HepG2 (cell line): Measurements from ENCODE around the gene ANKAR. TPM values are rescaled to one million over a fixed set of nuclear protein-coding genes. Genes with fewer than 3 reads are reported as not detected.

ENCODE experiments used
- BCL6 ChIP-seq: IDR thresholded peaks from 2 replicates; pipeline ENCODE4 v1.6.1; 2016; ENCODE audit warnings: missing genetic modification reagents, missing compliant biosample characterization
- BRD4 ChIP-seq: sonication (generic); formaldehyde crosslinking; IDR thresholded peaks from 2 replicates; pipeline ENCODE4 v1.4.0; 2020; ENCODE audit warnings: missing genetic modification reagents
- CBFB ChIP-seq: sonication (generic); formaldehyde crosslinking; IDR thresholded peaks from 2 replicates; pipeline ENCODE4 v1.4.0; 2020; ENCODE audit warnings: missing genetic modification reagents
- GABPB1 ChIP-seq: IDR thresholded peaks from 2 replicates; pipeline ENCODE4 v1.6.1; 2016; ENCODE audit warnings: mild to moderate bottlenecking, missing genetic modification reagents, moderate library complexity, missing compliant biosample characterization
- KDM3A ChIP-seq: IDR thresholded peaks from 2 replicates; pipeline ENCODE4 v1.6.1; 2018; ENCODE audit warnings: low read depth, missing compliant biosample characterization
- MLLT10 ChIP-seq: sonication (generic); formaldehyde crosslinking; IDR thresholded peaks from 2 replicates; pipeline ENCODE4 v1.4.0; 2020; ENCODE audit warnings: missing genetic modification reagents
- MTA1 ChIP-seq: sonication (generic); formaldehyde crosslinking; IDR thresholded peaks from 2 replicates; pipeline ENCODE4 v1.4.0; 2020; ENCODE audit warnings: missing genetic modification reagents, mild to moderate bottlenecking, borderline replicate concordance
- NCOA1 ChIP-seq: sonication (generic); formaldehyde crosslinking; IDR thresholded peaks from 2 replicates; pipeline ENCODE4 v1.9.0; 2021; ENCODE audit warnings: missing genetic modification reagents
- RCOR2 ChIP-seq: IDR thresholded peaks from 2 replicates; pipeline ENCODE4 v1.6.1; 2016; ENCODE audit warnings: missing biosample characterization, missing genetic modification reagents
- SIN3A ChIP-seq: IDR thresholded peaks from 2 replicates; pipeline ENCODE4 v1.6.1; 2011; ENCODE audit warnings: low read depth, mild to moderate bottlenecking, control low read depth, low read length, borderline replicate concordance
- YY1 ChIP-seq: IDR thresholded peaks from 2 replicates; pipeline ENCODE4 v1.6.1; 2011; ENCODE audit warnings: low read length, low read depth, moderate library complexity, mild to moderate bottlenecking; ENCODE audit not compliant: insufficient read depth, insufficient replicate concordance
- ZMYM3 ChIP-seq: sonication (generic); formaldehyde crosslinking; IDR thresholded peaks from 2 replicates; pipeline ENCODE4 v1.5.1; 2020; ENCODE audit warnings: mild to moderate bottlenecking, missing genetic modification reagents
- ZNF510 ChIP-seq: sonication (generic); formaldehyde crosslinking; IDR thresholded peaks from 2 replicates; pipeline ENCODE4 v1.4.0; 2020; ENCODE audit warnings: low read depth, mild to moderate bottlenecking, missing genetic modification reagents
- ZNF788 ChIP-seq: sonication (generic); formaldehyde crosslinking; IDR thresholded peaks from 2 replicates; pipeline ENCODE4 v1.5.0; 2020; ENCODE audit warnings: mild to moderate bottlenecking, missing genetic modification reagents, borderline replicate concordance
- ZSCAN31 ChIP-seq: sonication (generic); formaldehyde crosslinking; IDR thresholded peaks from 2 replicates; pipeline ENCODE4 v1.5.0; 2020; ENCODE audit warnings: low read depth, mild to moderate bottlenecking, missing genetic modification reagents
- polyA plus RNA-seq, 8 experiments: library from polyadenylated mRNA; depleted of rRNA in 3 of 8; stranded (reverse) in 7 of 8; unstranded in 1 of 8; fragments of >200 nt; fragmentation: Illumina TruSeq in 4 of 8; extraction: Trizol in 4 of 8; gene quantifications; 2 replicates each; pipeline versions ENCODE4 v1.2.1 to v1.2.3, GENCODE V29; 2011 to 2016; ENCODE audit warnings: low read depth in 4 of 8, missing spikeins in 1 of 8, mixed read lengths in 1 of 8; ENCODE audit not compliant: insufficient read depth in 1 of 8
- total RNA-seq, 5 experiments: library from RNA; depleted of rRNA; stranded (reverse); fragments of >200 nt; fragmentation: Illumina TruSeq; extraction: Trizol; gene quantifications; 2 replicates each; pipeline ENCODE4 v1.2.3, GENCODE V29; 2016; ENCODE audit warnings: low read depth in 1 of 5
- TF ChIP-seq, protein P1 (sequence below): sonication (generic); formaldehyde crosslinking; conservative IDR thresholded peaks from 2 replicates; pipeline ENCODE4 v1.8.1; 2023; ENCODE audit warnings: missing genetic modification reagents
- TF ChIP-seq, protein P2 (sequence below): sonication (generic); formaldehyde crosslinking; IDR thresholded peaks from 2 replicates; pipeline ENCODE4 v1.5.0; 2020; ENCODE audit warnings: missing genetic modification reagents, mild to moderate bottlenecking, borderline replicate concordance
- TF ChIP-seq, protein P3 (sequence below): IDR thresholded peaks from 2 replicates; pipeline ENCODE4 v1.6.1; 2016; ENCODE audit warnings: mild to moderate bottlenecking, missing biosample characterization, missing genetic modification reagents
- TF ChIP-seq, protein P4 (sequence below): sonication (generic); formaldehyde crosslinking; IDR thresholded peaks from 2 replicates; pipeline ENCODE4 v1.5.1; 2020; ENCODE audit warnings: missing genetic modification reagents, mild to moderate bottlenecking, borderline replicate concordance
- TF ChIP-seq, protein P5 (sequence below): sonication (generic); formaldehyde crosslinking; IDR thresholded peaks from 2 replicates; pipeline ENCODE4 v1.9.0; 2021; ENCODE audit warnings: missing genetic modification reagents, borderline replicate concordance
- TF ChIP-seq, protein P6 (sequence below): sonication (generic); formaldehyde crosslinking; IDR thresholded peaks from 2 replicates; pipeline ENCODE4 v1.8.1; 2023; ENCODE audit warnings: mild to moderate bottlenecking, moderate library complexity, missing genetic modification reagents

Gene ANKAR
- total and polyA plus RNA-seq, 2 of the 13 experiments (the other 11 are each of a cell fraction or from before 2014, with no cell fraction given) = 3.6 to 5.0 TPM

DNA sequence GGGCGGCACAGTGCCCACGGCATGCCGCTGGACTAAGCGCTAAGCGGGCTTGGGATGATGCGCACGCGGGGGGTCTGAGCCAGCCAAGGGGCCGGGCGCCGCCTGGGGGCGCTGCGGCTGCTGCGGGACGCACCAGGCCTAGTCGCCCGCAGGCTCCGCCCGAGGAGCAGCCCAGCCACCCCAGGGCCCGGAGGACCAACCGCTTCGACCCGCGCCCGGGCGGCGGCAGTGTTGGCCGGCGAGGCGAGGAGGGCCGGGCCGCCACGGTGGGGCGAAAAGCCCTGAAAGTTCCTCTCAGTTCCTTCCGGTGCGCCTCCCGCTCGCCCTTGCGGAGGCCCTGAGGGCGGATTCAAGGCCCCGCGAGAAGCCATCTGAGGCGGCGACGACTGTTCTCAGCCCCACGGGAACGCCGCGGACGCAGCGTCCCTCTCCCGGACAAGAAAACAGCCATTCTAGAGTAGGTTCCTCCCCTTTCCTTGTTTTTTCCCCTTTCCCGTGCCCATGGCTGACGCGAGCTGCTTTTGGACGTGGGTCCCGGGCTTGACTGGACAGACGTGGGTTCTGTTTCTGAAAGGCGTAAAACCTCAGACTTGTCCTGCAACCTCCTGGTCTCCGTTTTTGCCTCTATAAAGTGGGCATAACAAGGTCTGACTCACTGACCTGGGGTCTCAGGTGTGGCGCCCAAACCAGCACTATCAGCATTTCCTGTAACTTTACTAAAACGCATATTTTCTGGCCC is at the start of gene ANKAR (continued):
- peak; percentile 89 for TF ChIP-seq KDM3A
- peak; percentile 70; the same call in 1 of the 2 replicates for TF ChIP-seq SIN3A
- TF ChIP-seq MLLT10 (CRISPR knock-in tag) = no peak
- TF ChIP-seq, protein P1, sequence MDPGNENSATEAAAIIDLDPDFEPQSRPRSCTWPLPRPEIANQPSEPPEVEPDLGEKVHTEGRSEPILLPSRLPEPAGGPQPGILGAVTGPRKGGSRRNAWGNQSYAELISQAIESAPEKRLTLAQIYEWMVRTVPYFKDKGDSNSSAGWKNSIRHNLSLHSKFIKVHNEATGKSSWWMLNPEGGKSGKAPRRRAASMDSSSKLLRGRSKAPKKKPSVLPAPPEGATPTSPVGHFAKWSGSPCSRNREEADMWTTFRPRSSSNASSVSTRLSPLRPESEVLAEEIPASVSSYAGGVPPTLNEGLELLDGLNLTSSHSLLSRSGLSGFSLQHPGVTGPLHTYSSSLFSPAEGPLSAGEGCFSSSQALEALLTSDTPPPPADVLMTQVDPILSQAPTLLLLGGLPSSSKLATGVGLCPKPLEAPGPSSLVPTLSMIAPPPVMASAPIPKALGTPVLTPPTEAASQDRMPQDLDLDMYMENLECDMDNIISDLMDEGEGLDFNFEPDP (CRISPR knock-in tag) = peak; percentile 99
- TF ChIP-seq, protein P2, sequence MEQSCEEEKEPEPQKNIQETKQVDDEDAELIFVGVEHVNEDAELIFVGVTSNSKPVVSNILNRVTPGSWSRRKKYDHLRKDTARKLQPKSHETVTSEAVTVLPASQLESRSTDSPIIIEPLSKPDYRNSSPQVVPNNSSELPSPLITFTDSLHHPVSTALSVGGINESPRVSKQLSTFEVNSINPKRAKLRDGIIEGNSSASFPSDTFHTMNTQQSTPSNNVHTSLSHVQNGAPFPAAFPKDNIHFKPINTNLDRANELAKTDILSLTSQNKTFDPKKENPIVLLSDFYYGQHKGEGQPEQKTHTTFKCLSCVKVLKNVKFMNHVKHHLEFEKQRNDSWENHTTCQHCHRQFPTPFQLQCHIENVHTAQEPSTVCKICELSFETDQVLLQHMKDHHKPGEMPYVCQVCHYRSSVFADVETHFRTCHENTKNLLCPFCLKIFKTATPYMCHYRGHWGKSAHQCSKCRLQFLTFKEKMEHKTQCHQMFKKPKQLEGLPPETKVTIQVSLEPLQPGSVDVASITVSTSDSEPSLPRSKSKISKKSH (CRISPR knock-in tag) = peak; percentile 99
- TF ChIP-seq, protein P3, sequence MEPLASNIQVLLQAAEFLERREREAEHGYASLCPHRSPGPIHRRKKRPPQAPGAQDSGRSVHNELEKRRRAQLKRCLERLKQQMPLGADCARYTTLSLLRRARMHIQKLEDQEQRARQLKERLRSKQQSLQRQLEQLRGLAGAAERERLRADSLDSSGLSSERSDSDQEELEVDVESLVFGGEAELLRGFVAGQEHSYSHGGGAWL (CRISPR knock-in tag) = peak; percentile 94
- TF ChIP-seq GABPB1 = peak; percentile 95
- peak; percentile 96 for TF ChIP-seq ZNF510
- peak; percentile 99 for TF ChIP-seq ZSCAN31 (CRISPR knock-in tag)
- peak; percentile 97 for TF ChIP-seq NCOA1
- TF ChIP-seq BRD4 (CRISPR knock-in tag) = peak; percentile 98
- TF ChIP-seq, protein P4, sequence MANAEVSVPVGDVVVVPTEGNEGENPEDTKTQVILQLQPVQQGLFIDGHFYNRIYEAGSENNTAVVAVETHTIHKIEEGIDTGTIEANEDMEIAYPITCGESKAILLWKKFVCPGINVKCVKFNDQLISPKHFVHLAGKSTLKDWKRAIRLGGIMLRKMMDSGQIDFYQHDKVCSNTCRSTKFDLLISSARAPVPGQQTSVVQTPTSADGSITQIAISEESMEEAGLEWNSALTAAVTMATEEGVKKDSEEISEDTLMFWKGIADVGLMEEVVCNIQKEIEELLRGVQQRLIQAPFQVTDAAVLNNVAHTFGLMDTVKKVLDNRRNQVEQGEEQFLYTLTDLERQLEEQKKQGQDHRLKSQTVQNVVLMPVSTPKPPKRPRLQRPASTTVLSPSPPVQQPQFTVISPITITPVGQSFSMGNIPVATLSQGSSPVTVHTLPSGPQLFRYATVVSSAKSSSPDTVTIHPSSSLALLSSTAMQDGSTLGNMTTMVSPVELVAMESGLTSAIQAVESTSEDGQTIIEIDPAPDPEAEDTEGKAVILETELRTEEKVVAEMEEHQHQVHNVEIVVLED = peak; percentile 79; the same call in 1 of the 2 replicates
- TF ChIP-seq, protein P5, sequence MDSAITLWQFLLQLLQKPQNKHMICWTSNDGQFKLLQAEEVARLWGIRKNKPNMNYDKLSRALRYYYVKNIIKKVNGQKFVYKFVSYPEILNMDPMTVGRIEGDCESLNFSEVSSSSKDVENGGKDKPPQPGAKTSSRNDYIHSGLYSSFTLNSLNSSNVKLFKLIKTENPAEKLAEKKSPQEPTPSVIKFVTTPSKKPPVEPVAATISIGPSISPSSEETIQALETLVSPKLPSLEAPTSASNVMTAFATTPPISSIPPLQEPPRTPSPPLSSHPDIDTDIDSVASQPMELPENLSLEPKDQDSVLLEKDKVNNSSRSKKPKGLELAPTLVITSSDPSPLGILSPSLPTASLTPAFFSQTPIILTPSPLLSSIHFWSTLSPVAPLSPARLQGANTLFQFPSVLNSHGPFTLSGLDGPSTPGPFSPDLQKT (CRISPR knock-in tag) = 0 out of 2 replicates have a peak, but pooled peaks have one; percentile 66
- peak; percentile 89 for TF ChIP-seq YY1
- peak; percentile 78; the same call in 1 of the 2 replicates for TF ChIP-seq MTA1
- TF ChIP-seq, protein P6, sequence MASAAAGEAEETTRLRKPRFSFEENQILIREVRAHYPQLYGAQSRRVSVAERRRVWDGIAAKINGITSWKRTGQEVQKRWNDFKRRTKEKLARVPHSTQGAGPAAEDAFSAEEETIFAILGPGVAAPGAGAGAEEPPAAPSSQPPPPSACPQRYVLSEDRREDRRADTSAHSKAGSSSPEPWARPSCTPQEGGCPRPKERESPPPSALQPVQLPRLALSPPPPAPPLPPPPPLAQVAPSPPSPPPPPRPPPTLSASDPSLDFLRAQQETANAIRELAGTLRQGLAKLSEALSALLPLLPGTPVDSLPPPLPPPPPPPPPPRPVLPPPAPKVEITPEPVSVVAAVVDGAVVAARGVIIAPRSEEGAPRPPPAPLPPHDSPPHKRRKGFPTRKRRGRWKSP (CRISPR knock-in tag) = peak; percentile 96
- TF ChIP-seq BCL6 = no peak; the same call in 1 of the 2 replicates
- peak; percentile 96 for TF ChIP-seq ZNF788 (CRISPR knock-in tag)
- 0 out of 2 replicates have a peak, but pooled peaks have one; percentile 44 for TF ChIP-seq RCOR2 (CRISPR knock-in tag)
- peak; percentile 62; the same call in 1 of the 2 replicates for TF ChIP-seq ZMYM3 (CRISPR knock-in tag)
- TF ChIP-seq CBFB (CRISPR knock-in tag) = peak; percentile 89; the same call in 1 of the 2 replicates
